Esophagus (tissue), 2 donors: Measurements from ENCODE around the gene RAP1GAP2. TPM values are rescaled to one million over a fixed set of nuclear protein-coding genes. Genes with fewer than 3 reads are reported as not detected.
"Not testable (repeated sequence)": the region's sequence is repeated elsewhere in the genome, so short reads cannot be mapped to it uniquely, and the experiment has no call there.

ENCODE experiments used
- H3K27ac ChIP-seq, 2 donors: one replicate each; pipeline ENCODE4 v1.5.1; 2013; ENCODE audit warnings: low read depth in 2 of 2, mild to moderate bottlenecking in 2 of 2, inconsistent platforms in 1 of 2, low read length in 1 of 2, moderate library complexity in 1 of 2
- H3K27me3 ChIP-seq, 2 donors: one replicate each; pipeline ENCODE4 v1.6.1; 2013; ENCODE audit warnings: low read length in 2 of 2, control low read depth in 1 of 2, mild to moderate bottlenecking in 1 of 2; ENCODE audit not compliant: insufficient read depth in 2 of 2, control insufficient read depth in 1 of 2
- H3K36me3 ChIP-seq, 2 donors: one replicate each; pipeline ENCODE4 v1.6.1; 2013; ENCODE audit warnings: low read length in 1 of 2; ENCODE audit not compliant: control insufficient read depth in 2 of 2, insufficient read depth in 2 of 2
- H3K4me1 ChIP-seq, 2 donors: one replicate each; pipeline ENCODE4 v1.6.1; 2013; ENCODE audit warnings: low read length in 1 of 2; ENCODE audit not compliant: control insufficient read depth in 2 of 2, insufficient read depth in 2 of 2
- H3K4me3 ChIP-seq, 2 donors: one replicate each; pipeline ENCODE4 v1.5.1; 2013; ENCODE audit warnings: low read length in 2 of 2, mild to moderate bottlenecking in 2 of 2, low read depth in 1 of 2, moderate library complexity in 1 of 2
- H3K9me3 ChIP-seq, 2 donors: one replicate each; pipeline ENCODE4 v1.6.1; 2013; ENCODE audit warnings: mild to moderate bottlenecking in 2 of 2, low read depth in 1 of 2, low read length in 1 of 2, moderate library complexity in 1 of 2; ENCODE audit not compliant: control insufficient read depth in 2 of 2, insufficient read depth in 1 of 2
- WGBS, 2 donors: extraction: QIAGEN DNeasy Blood & Tissue Kit; methylation state at CpG; one replicate each; pipeline ENCODE4 v1.1.7; 2013; 5-methylcytosine and 5-hydroxymethylcytosine counted together
- polyA plus RNA-seq, 2 donors: library from polyadenylated mRNA; stranded (reverse); fragments of 200-250 nt; gene quantifications; one replicate each; pipeline ENCODE4 v1.2.3, GENCODE V29; 2013
- donor health status: healthy with polysubstance abuse.
- donor health status: Bipolar disorder and iron deficiency.

The RAP1GAP2 gene
- polyA plus RNA-seq, 2 donors: 3.6 to 5.1 TPM

DNA sequence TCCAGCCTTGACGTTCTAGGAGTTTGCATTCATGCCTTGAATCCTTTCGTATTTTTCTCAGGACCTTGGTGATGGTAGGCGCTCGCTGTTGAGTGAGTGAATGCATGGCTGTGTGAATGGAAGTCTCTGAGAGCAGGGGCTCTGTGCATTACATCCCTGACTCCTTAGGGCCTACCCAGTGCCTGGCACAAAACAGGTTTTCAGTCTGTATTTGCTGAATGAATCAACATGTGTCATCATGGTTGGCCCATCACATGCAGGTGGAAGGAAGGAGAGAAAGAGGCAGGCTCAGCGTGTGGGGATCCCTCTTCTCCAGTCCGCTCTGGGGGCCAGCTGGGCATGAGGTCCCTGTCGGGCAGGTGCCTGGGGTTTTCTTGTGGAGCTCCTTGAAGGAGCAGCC, 8.7 kb downstream of the RAP1GAP2 start:
- 87 to 93% methylated on average over 7 of the region's 7 CpGs for WGBS, 2 donors

DNA sequence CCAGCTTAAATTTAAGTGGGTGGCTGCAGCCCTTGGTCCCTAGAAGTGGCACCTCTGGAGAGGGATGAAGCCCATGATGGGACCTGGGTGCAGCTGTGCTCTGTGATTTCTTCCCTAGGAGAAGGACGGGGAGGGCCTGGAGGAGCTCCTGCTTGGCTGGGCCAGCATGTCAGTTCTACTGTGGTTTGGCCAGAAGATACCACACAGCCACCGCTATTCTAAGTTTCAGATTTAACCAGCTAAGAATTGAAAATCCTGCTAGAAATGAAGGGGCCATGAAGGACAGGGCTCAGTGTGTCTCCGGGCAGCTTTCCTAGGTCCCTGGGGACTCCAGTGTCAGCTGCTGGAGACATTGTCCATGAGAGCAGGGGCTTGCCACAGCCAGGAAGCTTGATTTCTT, 9.7 kb downstream of the RAP1GAP2 start:
- no peaks in the 10 kb centered on the region for H3K27me3 ChIP-seq
- H3K4me1 ChIP-seq: no peaks in the 10 kb centered on the region
- H3K36me3 ChIP-seq: no peaks in the 10 kb centered on the region
- no peak overlapping the region for H3K27ac ChIP-seq
- WGBS, 2 donors: 71 to 73% methylated on average over 3 of the region's 3 CpGs
- no peaks in the 10 kb centered on the region for H3K9me3 ChIP-seq
- H3K4me3 ChIP-seq: no peak overlapping the region

More for the DNA sequence above, 8.7 kb downstream of the RAP1GAP2 start:
- Histone ChIP-seq H3K27me3 (no peaks in the 10 kb centered on the region), H3K4me3 (no peak overlapping the region), H3K9me3 (no peaks in the 10 kb centered on the region), H3K27ac (no peak overlapping the region), H3K36me3 (no peaks in the 10 kb centered on the region), H3K4me1 (no peaks in the 10 kb centered on the region)

DNA sequence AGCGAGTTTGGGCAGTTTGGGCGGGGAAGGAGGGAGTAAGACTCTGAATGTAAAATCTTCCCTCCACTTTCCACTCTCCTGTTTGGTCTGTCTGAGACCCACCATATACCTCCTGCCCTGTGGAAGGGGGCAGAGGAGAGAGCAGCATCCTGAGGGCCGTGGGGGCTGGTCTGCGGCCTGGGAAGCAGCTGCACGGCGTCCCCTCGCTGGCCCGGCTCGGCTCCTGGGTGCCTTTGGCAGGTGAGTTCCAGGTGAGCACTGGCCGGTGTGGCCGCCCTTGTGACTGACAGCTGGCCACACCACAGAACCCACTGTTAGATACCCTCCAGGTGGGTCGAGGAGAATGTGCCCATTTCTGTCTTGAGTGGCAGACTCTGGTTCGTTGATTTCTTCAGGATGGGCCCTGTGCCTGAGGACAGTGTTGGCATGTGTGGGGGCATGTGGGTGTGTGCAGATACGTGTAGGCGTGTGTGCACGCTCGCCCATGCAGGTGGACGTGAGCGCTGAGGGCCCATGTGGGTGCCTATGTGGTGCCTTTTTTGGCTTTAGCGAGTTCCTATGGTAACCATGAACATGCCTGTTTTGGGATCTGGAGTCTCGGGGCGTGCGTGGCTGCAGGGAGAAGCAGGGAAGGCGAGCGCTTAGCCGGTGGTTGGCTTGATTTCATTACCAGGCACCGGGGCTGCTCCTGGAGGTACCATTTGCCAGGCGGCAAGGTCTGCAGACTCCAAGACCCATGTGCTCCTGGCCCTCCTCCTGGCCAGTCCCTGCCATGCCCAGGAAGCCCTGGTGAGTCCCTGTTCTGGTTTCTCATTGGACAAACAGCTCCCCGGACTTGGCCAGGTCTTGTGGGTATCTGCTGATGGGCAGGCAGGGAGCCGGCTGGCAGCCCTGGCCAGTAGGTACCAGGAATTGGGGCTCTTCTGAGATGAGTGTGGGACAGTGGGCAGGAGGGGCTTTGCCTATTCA, 12.4 kb downstream of the RAP1GAP2 start:
- H3K4me3 ChIP-seq: no peak overlapping the region
- H3K27ac ChIP-seq: no peak overlapping the region
- 85 to 88% methylated on average over 30 of the region's 30 CpGs for WGBS, 2 donors
- no peaks in the 10 kb centered on the region for H3K36me3 ChIP-seq
- H3K27me3 ChIP-seq: no peaks in the 10 kb centered on the region
- H3K4me1 ChIP-seq: no peaks in the 10 kb centered on the region
- no peaks in the 10 kb centered on the region for H3K9me3 ChIP-seq

DNA sequence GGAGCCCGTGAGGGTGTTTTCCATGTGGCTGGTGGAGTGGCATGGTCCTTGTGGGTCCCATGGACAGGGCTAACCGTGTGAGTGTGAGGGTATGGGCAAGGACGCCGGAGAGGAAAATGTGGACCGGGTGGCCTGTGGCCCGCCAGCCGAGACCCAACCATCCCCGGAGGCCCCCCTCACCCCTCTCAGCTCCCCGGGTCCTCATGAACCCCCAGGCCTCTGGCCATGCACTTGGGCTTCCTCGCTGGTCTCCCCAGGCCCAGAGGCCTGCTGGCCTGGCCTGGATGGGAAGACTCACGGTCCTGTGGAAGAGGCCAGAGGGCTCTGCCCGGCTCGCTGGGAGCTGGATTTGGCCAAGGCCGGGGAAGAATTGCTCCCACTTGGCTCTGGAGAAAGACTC, 13.1 kb downstream of the RAP1GAP2 start:
- no peaks in the 10 kb centered on the region for H3K27me3 ChIP-seq
- H3K4me3 ChIP-seq: no peak overlapping the region
- no peaks in the 10 kb centered on the region for H3K4me1 ChIP-seq
- H3K27ac ChIP-seq: no peak overlapping the region
- WGBS, 2 donors: 91 to 92% methylated on average over 11 to 14 of the region's 14 CpGs
- no peaks in the 10 kb centered on the region for H3K36me3 ChIP-seq
- no peaks in the 10 kb centered on the region for H3K9me3 ChIP-seq

DNA sequence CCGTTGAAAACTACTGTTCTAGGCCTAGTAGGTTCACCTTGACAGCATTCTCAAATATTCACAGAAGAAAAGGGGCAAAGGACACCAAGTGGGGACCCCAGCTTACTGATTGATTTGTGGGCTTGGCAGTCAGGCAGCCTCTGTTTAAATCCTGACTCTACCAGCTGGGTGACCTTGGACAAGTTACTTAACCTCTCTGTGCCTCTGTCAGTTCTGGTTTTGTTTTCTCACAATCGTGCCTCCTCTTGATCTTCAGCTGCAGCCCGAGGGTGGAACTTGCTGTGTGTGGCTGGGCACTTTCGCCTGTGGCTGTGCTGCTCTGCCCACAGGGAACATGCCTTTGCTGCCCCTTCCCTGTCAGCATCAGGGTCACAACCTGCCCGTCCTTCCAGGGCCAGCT, 17.8 kb downstream of the RAP1GAP2 start:
- Histone ChIP-seq H3K27me3 (no peaks in the 10 kb centered on the region), H3K4me1 (peaks cover 0 to 3% of the 10 kb centered on the region in 2 donors), H3K27ac (no peak overlapping the region), H3K9me3 (no peaks in the 10 kb centered on the region), H3K4me3 (no peak overlapping the region), H3K36me3 (no peaks in the 10 kb centered on the region)
- 47 to 55% methylated on average over 5 of the region's 5 CpGs for WGBS, 2 donors

DNA sequence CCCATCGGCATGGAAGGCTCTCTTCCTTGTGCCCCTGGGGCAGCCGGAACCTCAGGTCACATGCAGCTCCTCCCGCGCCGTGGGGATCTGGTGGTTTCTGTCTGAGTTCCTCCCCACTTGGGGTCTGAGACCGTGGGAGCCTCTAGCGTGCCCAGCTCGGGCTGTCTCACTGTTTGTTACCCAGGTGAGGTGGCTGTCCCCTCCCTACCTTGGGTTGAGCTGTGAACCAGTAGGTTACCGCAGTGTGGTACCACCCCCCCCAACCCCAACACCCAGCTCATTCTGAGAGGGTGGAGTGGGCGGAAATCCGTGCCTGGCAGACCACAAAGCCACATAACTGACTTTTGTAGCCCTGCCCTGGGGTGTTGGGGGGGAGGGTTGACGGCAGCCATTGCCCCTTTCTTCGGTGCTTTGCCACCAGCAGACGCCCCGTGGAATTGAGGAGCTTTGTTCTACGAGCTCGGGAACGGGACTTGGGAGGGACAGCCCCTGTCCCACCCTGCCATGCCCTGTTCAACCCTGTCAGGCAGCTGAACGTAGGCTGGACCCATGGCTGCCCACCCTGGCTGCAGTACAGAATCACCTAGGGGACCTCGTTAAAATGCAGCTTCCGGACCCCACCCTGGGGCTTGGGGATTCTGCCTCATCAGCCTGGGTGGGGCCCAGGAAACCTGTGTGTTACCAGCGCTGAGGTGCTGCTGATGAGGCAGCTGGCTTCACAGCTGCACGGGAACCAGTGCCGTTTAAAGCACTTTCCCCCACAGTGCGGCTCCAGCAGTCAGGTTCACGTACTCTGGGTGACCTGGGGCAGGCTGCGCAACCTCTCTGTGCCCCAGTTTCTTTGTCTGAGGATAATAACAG, 18.5 kb downstream of the RAP1GAP2 start:
- 40 to 43% methylated on average over 27 of the region's 27 CpGs for WGBS, 2 donors
- no peaks in the 10 kb centered on the region for H3K36me3 ChIP-seq
- no peak overlapping the region for H3K4me3 ChIP-seq
- H3K4me1 ChIP-seq: peaks cover 0 to 3% of the 10 kb centered on the region in 2 donors
- no peaks in the 10 kb centered on the region for H3K9me3 ChIP-seq
- no peaks in the 10 kb centered on the region for H3K27me3 ChIP-seq
- no peak overlapping the region for H3K27ac ChIP-seq

DNA sequence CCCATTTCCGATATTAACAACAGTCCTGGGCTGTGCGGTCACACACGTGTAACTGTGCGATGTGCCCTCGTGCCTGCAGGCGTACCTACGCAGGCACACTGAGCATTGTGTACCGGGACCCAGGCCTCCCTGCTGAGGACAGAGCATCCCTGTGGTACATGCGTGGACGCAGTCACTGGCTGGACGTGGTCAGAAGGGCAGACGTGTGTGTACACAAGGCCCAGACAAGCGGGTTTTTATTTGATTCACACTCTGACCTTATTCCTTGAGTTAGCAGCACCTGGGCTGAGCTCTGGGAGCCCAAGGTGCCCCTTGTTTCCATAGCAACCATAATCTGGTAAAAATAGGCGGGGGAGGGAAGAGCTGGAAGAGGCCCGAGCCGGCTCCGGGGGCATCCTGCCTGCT, 19.5 kb downstream of the RAP1GAP2 start:
- Histone ChIP-seq H3K27ac (no peak overlapping the region), H3K4me3 (no peak overlapping the region), H3K27me3 (no peaks in the 10 kb centered on the region), H3K9me3 (no peaks in the 10 kb centered on the region), H3K36me3 (no peaks in the 10 kb centered on the region), H3K4me1 (peaks cover 0 to 3% of the 10 kb centered on the region in 2 donors)
- WGBS, 2 donors: 55 to 63% methylated on average over 17 of the region's 17 CpGs

DNA sequence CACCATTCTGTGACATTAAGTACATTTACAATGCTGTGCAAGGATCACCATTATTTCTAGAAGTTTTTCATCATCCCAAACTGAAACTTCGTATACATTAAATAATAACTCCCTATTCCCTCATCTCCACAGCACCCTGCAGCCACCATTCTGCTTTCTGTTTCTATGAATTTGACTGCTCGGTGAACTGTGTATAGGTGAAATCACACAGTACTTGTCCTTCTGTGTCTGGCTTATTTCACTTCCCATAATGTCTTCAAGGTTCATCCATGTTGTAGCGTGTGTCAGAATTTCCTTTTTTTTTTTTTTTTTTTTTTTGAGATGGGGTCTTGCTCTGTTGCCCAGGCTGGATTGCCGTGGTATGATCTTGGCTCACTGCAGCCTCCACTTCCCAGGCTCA, 20.4 kb downstream of the RAP1GAP2 start:
- no peak overlapping the region for H3K27ac ChIP-seq
- no peaks in the 10 kb centered on the region for H3K27me3 ChIP-seq
- peaks cover 0 to 3% of the 10 kb centered on the region in 2 donors for H3K4me1 ChIP-seq
- WGBS, 2 donors: 86% methylated on average over 3 of the region's 4 CpGs; no CpG with 5 or more reads in 1 of the 2 donors
- no peaks in the 10 kb centered on the region for H3K36me3 ChIP-seq
- H3K9me3 ChIP-seq: no peaks in the 10 kb centered on the region
- no peak overlapping the region for H3K4me3 ChIP-seq

DNA sequence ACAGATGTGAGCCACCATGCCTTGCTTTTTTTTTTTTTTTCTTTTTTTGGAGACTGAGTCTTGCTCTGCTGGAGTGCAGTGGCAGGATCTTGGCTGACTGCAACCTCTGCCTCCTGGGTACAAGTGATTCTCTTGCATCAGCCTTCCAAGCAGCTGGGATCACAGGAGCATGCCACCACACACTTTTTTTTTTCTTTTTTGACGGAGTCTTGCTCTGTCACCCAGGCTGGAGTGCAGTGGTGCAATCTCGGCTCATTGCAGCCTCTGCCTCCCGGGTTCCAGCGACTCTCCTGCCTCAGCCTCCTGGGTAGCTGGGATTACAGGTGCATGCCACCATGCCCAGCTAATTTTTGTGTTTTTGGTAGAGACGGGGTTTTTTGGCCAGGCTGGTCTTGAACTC, 23.1 kb downstream of the RAP1GAP2 start:
- 87 to 96% methylated on average over 5 of the region's 5 CpGs for WGBS, 2 donors
- H3K9me3 ChIP-seq: not testable (repeated sequence)

More for the DNA sequence above, 23.1 kb downstream of the RAP1GAP2 start:
- H3K36me3 ChIP-seq, H3K27ac ChIP-seq, H3K4me1 ChIP-seq, H3K4me3 ChIP-seq, H3K27me3 ChIP-seq: not testable (repeated sequence)
